KBM-7 (cell line): Measurements from ENCODE around the gene KLRK1.
"Not testable (repeated sequence)": the region's sequence is repeated elsewhere in the genome, so short reads cannot be mapped to it uniquely, and the experiment has no call there.

ENCODE experiments used
- DNase-seq: peaks from one replicate; pipeline ENCODE4 v3.0.0-alpha.2; 2015
- in situ Hi-C: fragments of 300-500 bp; cut with MboI; formaldehyde crosslinking; loops from 2 replicates; pipeline ENCODE4 v1.14.3; 2020; ENCODE audit warnings: low sequenced_read_pairs, low pct_unique_long_range_greater_than_20kb, mixed read lengths

KLRK1 gene

GRCh38 chr12:10389904-10390303 is at the start of gene KLRK1:
Gene KLRK1, minus strand, starts transcription at chr12:10390041. Its CDS starts 1,231 bp downstream, at chr12:10388810.
- in situ Hi-C loops = no loop called here
- no peak for DNase-seq

GRCh38 chr12:10437601-10438000 is 47.8 kb upstream of the KLRK1 start:
- in situ Hi-C loops, DNase-seq: not testable (repeated sequence)

GRCh38 chr12:10435816-10436215 is 46.0 kb upstream of the KLRK1 start, which contains the start of gene KLRC2:
Gene KLRC2, minus strand, starts transcription at chr12:10436010. Its CDS starts 24 bp downstream, at chr12:10435986.
- in situ Hi-C loops = not testable (repeated sequence)
- peak; percentile 75 for DNase-seq

- DNase-seq = not testable (repeated sequence)
These were observed 40.8 kb upstream of the KLRK1 start for GRCh38 chr12:10430623-10431022.

GRCh38 chr12:10425938-10426337 is 36.1 kb upstream of the KLRK1 start:
- in situ Hi-C loops, DNase-seq: not testable (repeated sequence)

More at GRCh38 chr12:10430623-10431022, 40.8 kb upstream of the KLRK1 start:
- in situ Hi-C loops = not testable (repeated sequence)

- in situ Hi-C loops, DNase-seq: not testable (repeated sequence)
These were observed 34.5 kb upstream of the KLRK1 start for GRCh38 chr12:10424260-10424899.

GRCh38 chr12:10422159-10422558 is 32.3 kb upstream of the KLRK1 start:
- DNase-seq, in situ Hi-C loops: not testable (repeated sequence)

- DNase-seq = peak; percentile 42
- in situ Hi-C loops = not testable (repeated sequence)
These were observed 30.5 kb upstream of the KLRK1 start, which contains the start of gene KLRC3 for GRCh38 chr12:10420334-10420733. Gene KLRC3, minus strand, starts transcription at chr12:10420595. Its CDS starts 45 bp downstream, at chr12:10420550.

GRCh38 chr12:10409392-10409791 is 19.6 kb upstream of the KLRK1 start, which contains the start of gene KLRC4:
Gene KLRC4, minus strand, starts transcription at chr12:10409757. Its CDS starts 182 bp downstream, at chr12:10409575.
- in situ Hi-C loops = loop anchor here (10.0 kb wide), 1 partner anchor 55 kb away; no protein-coding TSS in a partner anchor
- peak; percentile 79 for DNase-seq

GRCh38 chr12:10408842-10409241 is 19.0 kb upstream of the KLRK1 start:
- in situ Hi-C loops = loop anchor here (10.0 kb wide), 1 partner anchor 54 kb away; no protein-coding TSS in a partner anchor
- DNase-seq = no peak

GRCh38 chr12:10406725-10407124 is 16.9 kb upstream of the KLRK1 start:
- DNase-seq = peak; percentile 74
- in situ Hi-C loops = loop anchor here (10.0 kb wide), 1 partner anchor 52 kb away; no protein-coding TSS in a partner anchor

- no peak for DNase-seq
- in situ Hi-C loops = loop anchor here (10.0 kb wide), 1 partner anchor 50 kb away; no protein-coding TSS in a partner anchor
These were observed 15.5 kb upstream of the KLRK1 start for GRCh38 chr12:10405294-10405693.

- in situ Hi-C loops = loop anchor here (10.0 kb wide), 1 partner anchor 50 kb away; no protein-coding TSS in a partner anchor
- DNase-seq = no peak
These were observed 15.0 kb upstream of the KLRK1 start for GRCh38 chr12:10404798-10405197.

GRCh38 chr12:10400829-10401228 is 11.0 kb upstream of the KLRK1 start:
- DNase-seq = no peak
- in situ Hi-C loops = loop anchor here (10.0 kb wide), 1 partner anchor 46 kb away; no protein-coding TSS in a partner anchor

GRCh38 chr12:10398168-10398567 is 8.3 kb upstream of the KLRK1 start:
- in situ Hi-C loops = no loop called here
- DNase-seq = no peak

- in situ Hi-C loops = no loop called here
- DNase-seq = no peak
These were observed 7.5 kb upstream of the KLRK1 start for GRCh38 chr12:10397296-10397695.

GRCh38 chr12:10396176-10396575 is 6.3 kb upstream of the KLRK1 start:
- in situ Hi-C loops, DNase-seq: not testable (repeated sequence)

- DNase-seq = peak; percentile 67
These were observed 5.7 kb upstream of the KLRK1 start for GRCh38 chr12:10395390-10395998.

GRCh38 chr12:10394531-10395152 is 4.8 kb upstream of the KLRK1 start:
- in situ Hi-C loops, DNase-seq: not testable (repeated sequence)

More at GRCh38 chr12:10395390-10395998, 5.7 kb upstream of the KLRK1 start:
- in situ Hi-C loops = no loop called here
